Activated T-helper 17 cell treated with anti-CD3 and anti-CD28 coated beads, Interleukin-2, amount 50 U/mL, for 72 hours (primary cell): ENCODE results near the gene ZNF143. TPM values are rescaled to one million over a fixed set of nuclear protein-coding genes. Genes with fewer than 3 reads are reported as not detected.
"Not testable (repeated sequence)": the region's sequence is repeated elsewhere in the genome, so short reads cannot be mapped to it uniquely, and the experiment has no call there.

Experiments
- ATAC-seq: fragments of 150-1000 bp; cut with Tn5 transposase; replicated peaks from 2 replicates; pipeline ENCODE4 v1.10.0; 2021; ENCODE audit warnings: mild to moderate bottlenecking, moderate library complexity
- H3K27ac Mint-ChIP-seq: one replicate; pipeline ENCODE4 v1.8.0; 2022; ENCODE audit warnings: mixed read lengths
- H3K27me3 Mint-ChIP-seq: one replicate; pipeline ENCODE4 v1.8.0; 2022; ENCODE audit warnings: mixed read lengths
- H3K36me3 Mint-ChIP-seq: one replicate; pipeline ENCODE4 v1.8.0; 2022; ENCODE audit warnings: low read depth, mild to moderate bottlenecking, mixed read lengths
- H3K4me1 Mint-ChIP-seq: one replicate; pipeline ENCODE4 v1.8.0; 2022; ENCODE audit warnings: mixed read lengths
- H3K4me3 Mint-ChIP-seq: one replicate; pipeline ENCODE4 v1.8.0; 2022; ENCODE audit warnings: mild to moderate bottlenecking, mixed read lengths
- H3K9me3 Mint-ChIP-seq: one replicate; pipeline ENCODE4 v1.8.0; 2022; ENCODE audit warnings: mixed read lengths
- total RNA-seq, 2 donors: library from RNA; stranded (reverse); gene quantifications; one replicate each; pipeline ENCODE4 v1.2.3, GENCODE V29; 2022

ZNF143 gene
- total RNA-seq, 2 donors from 2014 or later: 53.8 to 54.2 TPM

GRCh38 chr11:9473408-9473807 is 12.6 kb downstream of the ZNF143 start:
- Mint-ChIP-seq H3K4me1 (peaks cover 6% of the 10 kb centered on the region), H3K27me3 (no peaks in the 10 kb centered on the region), H3K36me3 (peaks cover 89% of the 10 kb centered on the region)

GRCh38 chr11:9479899-9480298 is 19.1 kb downstream of the ZNF143 start:
- Mint-ChIP-seq H3K9me3 (no peaks in the 10 kb centered on the region), H3K4me1 (no peaks in the 10 kb centered on the region), H3K27me3 (no peaks in the 10 kb centered on the region), H3K36me3 (peaks cover 86% of the 10 kb centered on the region), H3K4me3 (no peak overlapping the region), H3K27ac (no peak overlapping the region)
- no peak for ATAC-seq

More at GRCh38 chr11:9473408-9473807, 12.6 kb downstream of the ZNF143 start:
- H3K9me3 Mint-ChIP-seq: no peaks in the 10 kb centered on the region
- H3K4me3 Mint-ChIP-seq: no peak overlapping the region
- ATAC-seq: no peak
- H3K27ac Mint-ChIP-seq: no peak overlapping the region

GRCh38 chr11:9489080-9489765 is 28.4 kb downstream of the ZNF143 start:
- Mint-ChIP-seq H3K36me3 (peaks cover 92% of the 10 kb centered on the region), H3K9me3 (no peaks in the 10 kb centered on the region), H3K4me3 (no peak overlapping the region), H3K27me3 (no peaks in the 10 kb centered on the region), H3K27ac (no peak overlapping the region), H3K4me1 (no peaks in the 10 kb centered on the region)
- ATAC-seq: no peak

- H3K27me3 Mint-ChIP-seq: no peaks in the 10 kb centered on the region
- no peak overlapping the region for H3K4me3 Mint-ChIP-seq
- peaks cover 92% of the 10 kb centered on the region for H3K36me3 Mint-ChIP-seq
- H3K4me1 Mint-ChIP-seq: no peaks in the 10 kb centered on the region
- no peak for ATAC-seq
- no peaks in the 10 kb centered on the region for H3K9me3 Mint-ChIP-seq
- H3K27ac Mint-ChIP-seq: no peak overlapping the region
These were observed 29.6 kb downstream of the ZNF143 start for GRCh38 chr11:9490376-9490775.

GRCh38 chr11:9493492-9493891 is 32.7 kb downstream of the ZNF143 start:
- Mint-ChIP-seq H3K36me3 (peaks cover 93% of the 10 kb centered on the region), H3K27ac (no peak overlapping the region), H3K27me3 (no peaks in the 10 kb centered on the region), H3K4me3 (no peak overlapping the region), H3K4me1 (no peaks in the 10 kb centered on the region), H3K9me3 (no peaks in the 10 kb centered on the region)
- no peak for ATAC-seq

GRCh38 chr11:9494316-9494715 is 33.5 kb downstream of the ZNF143 start:
- Mint-ChIP-seq H3K36me3 (peaks cover 93% of the 10 kb centered on the region), H3K27ac (no peak overlapping the region), H3K27me3 (no peaks in the 10 kb centered on the region), H3K4me1 (no peaks in the 10 kb centered on the region), H3K9me3 (no peaks in the 10 kb centered on the region), H3K4me3 (no peak overlapping the region)
- ATAC-seq: no peak

- no peak overlapping the region for H3K27ac Mint-ChIP-seq
- H3K4me1 Mint-ChIP-seq: no peaks in the 10 kb centered on the region
- no peak for ATAC-seq
- H3K9me3 Mint-ChIP-seq: no peaks in the 10 kb centered on the region
- H3K4me3 Mint-ChIP-seq: no peak overlapping the region
- H3K36me3 Mint-ChIP-seq: peaks cover 93% of the 10 kb centered on the region
- H3K27me3 Mint-ChIP-seq: no peaks in the 10 kb centered on the region
These were observed 35.1 kb downstream of the ZNF143 start for GRCh38 chr11:9495803-9496514.

GRCh38 chr11:9498457-9499078 is 37.8 kb downstream of the ZNF143 start:
- no peak for ATAC-seq

GRCh38 chr11:9506489-9507276 is 45.9 kb downstream of the ZNF143 start:
- no peaks in the 10 kb centered on the region for H3K27me3 Mint-ChIP-seq
- H3K4me3 Mint-ChIP-seq: no peak overlapping the region
- no peaks in the 10 kb centered on the region for H3K9me3 Mint-ChIP-seq
- no peak overlapping the region for H3K27ac Mint-ChIP-seq
- peaks cover 94% of the 10 kb centered on the region for H3K36me3 Mint-ChIP-seq
- peak; percentile 78 for ATAC-seq
- H3K4me1 Mint-ChIP-seq: no peaks in the 10 kb centered on the region

More at GRCh38 chr11:9498457-9499078, 37.8 kb downstream of the ZNF143 start:
- Mint-ChIP-seq H3K36me3 (peaks cover 98% of the 10 kb centered on the region), H3K9me3 (no peaks in the 10 kb centered on the region), H3K4me1 (no peaks in the 10 kb centered on the region), H3K4me3 (no peak overlapping the region), H3K27ac (no peak overlapping the region), H3K27me3 (no peaks in the 10 kb centered on the region)

- Mint-ChIP-seq H3K36me3 (peaks cover 95% of the 10 kb centered on the region), H3K4me1 (no peaks in the 10 kb centered on the region), H3K4me3 (no peak overlapping the region), H3K27ac (no peak overlapping the region), H3K27me3 (no peaks in the 10 kb centered on the region), H3K9me3 (no peaks in the 10 kb centered on the region)
- ATAC-seq: no peak
These were observed 46.4 kb downstream of the ZNF143 start for GRCh38 chr11:9507277-9507580.

GRCh38 chr11:9509041-9509440 is 48.2 kb downstream of the ZNF143 start:
- ATAC-seq: no peak
- Mint-ChIP-seq H3K27ac (no peak overlapping the region), H3K9me3 (no peaks in the 10 kb centered on the region), H3K4me3 (no peak overlapping the region), H3K36me3 (peaks cover 95% of the 10 kb centered on the region), H3K4me1 (no peaks in the 10 kb centered on the region), H3K27me3 (no peaks in the 10 kb centered on the region)

GRCh38 chr11:9512370-9513019 is 51.7 kb downstream of the ZNF143 start:
- Mint-ChIP-seq H3K4me3 (no peak overlapping the region), H3K9me3 (no peaks in the 10 kb centered on the region), H3K4me1 (no peaks in the 10 kb centered on the region), H3K36me3 (peaks cover 99% of the 10 kb centered on the region), H3K27ac (no peak overlapping the region), H3K27me3 (no peaks in the 10 kb centered on the region)
- ATAC-seq: no peak

GRCh38 chr11:9514576-9514975 is 53.8 kb downstream of the ZNF143 start:
- not testable (repeated sequence) for H3K4me1 Mint-ChIP-seq, H3K9me3 Mint-ChIP-seq, H3K27me3 Mint-ChIP-seq, H3K4me3 Mint-ChIP-seq, ATAC-seq
- H3K27ac Mint-ChIP-seq: peak overlapping the region; percentile 42
- peaks cover 99% of the 10 kb centered on the region for H3K36me3 Mint-ChIP-seq

- H3K4me3 Mint-ChIP-seq: no peak overlapping the region
These were observed 55.3 kb downstream of the ZNF143 start for GRCh38 chr11:9516113-9516512.

More at GRCh38 chr11:9516113-9516512, 55.3 kb downstream of the ZNF143 start:
- ATAC-seq: no peak
- no peaks in the 10 kb centered on the region for H3K9me3 Mint-ChIP-seq
- peaks cover 92% of the 10 kb centered on the region for H3K36me3 Mint-ChIP-seq
- no peak overlapping the region for H3K27ac Mint-ChIP-seq
- H3K4me1 Mint-ChIP-seq: no peaks in the 10 kb centered on the region
- H3K27me3 Mint-ChIP-seq: no peaks in the 10 kb centered on the region
